Activated CD8-positive, alpha-beta T cell treated with anti-CD3 and anti-CD28 coated beads for 36 hours (primary cell): ENCODE data around the gene BHLHE23. TPM values are rescaled to one million over a fixed set of nuclear protein-coding genes. Genes with fewer than 3 reads are reported as not detected.

Experiments
- ATAC-seq: fragments of 200-7000 bp; cut with Tn5 transposase; one replicate; pipeline ENCODE4 v1.10.0; 2021; ENCODE audit warnings: mild to moderate bottlenecking, moderate library complexity
- CTCF ChIA-PET: fragments of 350-600 bp; sonication (Branson Sonifier 250); formaldehyde crosslinking; loops from one replicate; lab custom pipeline; 2021; ENCODE audit warnings: antibody characterized with exemption; lab: Charles Lee
- POLR2A ChIA-PET: fragments of 350-600 bp; sonication (Branson Sonifier 250); formaldehyde crosslinking; loops from one replicate; lab custom pipeline; 2021; ENCODE audit warnings: antibody characterized with exemption; lab: Charles Lee
- DNase-seq: peaks from one replicate; pipeline ENCODE4 v3.0.0-alpha.2; 2020
- H3K27ac Mint-ChIP-seq: one replicate; pipeline ENCODE4 v1.8.0; 2021; ENCODE audit warnings: mild to moderate bottlenecking, mixed read lengths
- H3K27me3 Mint-ChIP-seq: one replicate; pipeline ENCODE4 v1.8.0; 2021; ENCODE audit warnings: mixed read lengths
- H3K36me3 Mint-ChIP-seq: one replicate; pipeline ENCODE4 v1.8.0; 2021; ENCODE audit warnings: low read depth, mixed read lengths
- H3K4me1 Mint-ChIP-seq: one replicate; pipeline ENCODE4 v1.8.0; 2021; ENCODE audit warnings: low read depth, mixed read lengths
- H3K4me3 Mint-ChIP-seq: one replicate; pipeline ENCODE4 v1.8.0; 2021; ENCODE audit warnings: mild to moderate bottlenecking, moderate library complexity, mixed read lengths
- H3K9me3 Mint-ChIP-seq: one replicate; pipeline ENCODE4 v1.8.0; 2021; ENCODE audit warnings: mixed read lengths
- intact Hi-C: fragments of 100-400 bp; cut with micrococcal nuclease; formaldehyde crosslinking; loops from one replicate; pipeline ENCODE4 v1.10.0; 2022
- total RNA-seq, 2 experiments: library from RNA; stranded (reverse); gene quantifications; one replicate each; pipeline ENCODE4 v1.2.3, GENCODE V29; 2021
- TF ChIP-seq, protein P1 (sequence below): fragments of 200-600 bp; IDR thresholded peaks from one replicate; pipeline ENCODE4 v1.8.0; 2022; ENCODE audit warnings: antibody characterized with exemption, mild to moderate bottlenecking

The BHLHE23 gene
- total RNA-seq, 2 experiments from 2014 or later = not detected

DNA sequence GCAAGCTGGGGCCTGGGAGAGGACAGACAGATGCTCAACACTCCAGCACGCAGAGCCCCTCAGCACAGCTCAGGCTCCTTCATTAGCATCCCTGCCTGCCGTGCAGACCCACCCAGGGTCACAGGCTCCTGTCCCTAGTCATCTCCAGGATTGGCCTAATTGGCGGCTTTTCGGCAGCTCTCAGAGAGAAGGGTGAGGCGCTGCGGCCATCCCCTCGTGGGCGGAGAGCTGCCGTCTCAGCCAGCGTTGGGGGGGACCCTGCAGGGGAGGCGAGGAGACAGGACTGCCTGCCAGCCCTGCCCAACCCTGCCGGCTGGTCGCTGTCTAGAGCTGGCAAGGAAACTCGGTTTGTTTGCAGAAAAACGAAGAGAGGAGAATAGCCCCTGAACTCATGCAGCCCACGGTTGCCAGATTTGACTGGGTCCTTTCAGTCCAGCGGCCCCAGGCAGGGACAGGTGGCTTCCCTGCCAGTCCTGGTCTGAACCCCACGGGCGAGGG lies 26.8 kb downstream of the BHLHE23 start:
- DNase-seq (no peak), ATAC-seq (no peak)
- H3K27ac Mint-ChIP-seq = no peak overlapping the region
- intact Hi-C loops = no loop called here
- no peak overlapping the region for H3K4me3 Mint-ChIP-seq
- peaks cover 33% of the 10 kb centered on the region for H3K27me3 Mint-ChIP-seq
- H3K4me1 Mint-ChIP-seq = peaks cover 38% of the 10 kb centered on the region
- H3K9me3 Mint-ChIP-seq = no peaks in the 10 kb centered on the region
- ChIA-PET POLR2A (interaction anchor here (0.8 to 1.7 kb wide), 4 partner anchors 12 to 62 kb away, joined by 3 to 4 read pairs (median 3); no protein-coding TSS in a partner anchor), CTCF (interaction anchor here (0.8 to 2.1 kb wide), 6 partner anchors 7 to 72 kb away, joined by 3 to 10 read pairs (median 4); no protein-coding TSS in a partner anchor)
- H3K36me3 Mint-ChIP-seq = no peaks in the 10 kb centered on the region
- TF ChIP-seq, protein P1, sequence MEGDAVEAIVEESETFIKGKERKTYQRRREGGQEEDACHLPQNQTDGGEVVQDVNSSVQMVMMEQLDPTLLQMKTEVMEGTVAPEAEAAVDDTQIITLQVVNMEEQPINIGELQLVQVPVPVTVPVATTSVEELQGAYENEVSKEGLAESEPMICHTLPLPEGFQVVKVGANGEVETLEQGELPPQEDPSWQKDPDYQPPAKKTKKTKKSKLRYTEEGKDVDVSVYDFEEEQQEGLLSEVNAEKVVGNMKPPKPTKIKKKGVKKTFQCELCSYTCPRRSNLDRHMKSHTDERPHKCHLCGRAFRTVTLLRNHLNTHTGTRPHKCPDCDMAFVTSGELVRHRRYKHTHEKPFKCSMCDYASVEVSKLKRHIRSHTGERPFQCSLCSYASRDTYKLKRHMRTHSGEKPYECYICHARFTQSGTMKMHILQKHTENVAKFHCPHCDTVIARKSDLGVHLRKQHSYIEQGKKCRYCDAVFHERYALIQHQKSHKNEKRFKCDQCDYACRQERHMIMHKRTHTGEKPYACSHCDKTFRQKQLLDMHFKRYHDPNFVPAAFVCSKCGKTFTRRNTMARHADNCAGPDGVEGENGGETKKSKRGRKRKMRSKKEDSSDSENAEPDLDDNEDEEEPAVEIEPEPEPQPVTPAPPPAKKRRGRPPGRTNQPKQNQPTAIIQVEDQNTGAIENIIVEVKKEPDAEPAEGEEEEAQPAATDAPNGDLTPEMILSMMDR = no peak

DNA sequence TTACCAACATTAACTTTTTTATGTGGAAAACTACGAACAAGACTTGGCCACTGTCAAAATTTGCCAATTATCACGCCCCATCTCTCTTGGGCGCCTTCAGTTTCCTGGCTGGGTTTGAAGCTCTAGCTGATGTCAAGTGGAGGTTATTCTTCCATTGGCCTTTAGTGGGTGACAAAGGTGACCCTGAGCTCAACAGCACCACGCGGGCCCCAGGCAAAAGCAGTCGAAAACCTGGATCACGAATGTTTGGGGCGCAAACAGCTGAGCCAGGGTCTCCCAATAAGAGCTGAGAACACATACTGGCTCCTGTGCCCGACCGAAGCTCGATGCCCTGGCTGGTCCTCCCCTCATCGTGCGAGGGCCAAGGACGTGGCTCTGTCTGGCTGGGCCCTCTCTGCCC lies 27.5 kb downstream of the BHLHE23 start:
- intact Hi-C loops = no loop called here
- ChIA-PET POLR2A (interaction anchor here (1.2 to 2.5 kb wide), 3 partner anchors 20 to 61 kb away, joined by 3 to 11 read pairs (median 4); no protein-coding TSS in a partner anchor), CTCF (interaction anchor here (0.8 to 1.5 kb wide), 3 partner anchors 13 to 71 kb away, joined by 3 read pairs; no protein-coding TSS in a partner anchor)
- TF ChIP-seq, protein P1 = no peak
- peaks cover 38% of the 10 kb centered on the region for H3K4me1 Mint-ChIP-seq
- DNase-seq (no peak), ATAC-seq (no peak)
- no peaks in the 10 kb centered on the region for H3K9me3 Mint-ChIP-seq
- H3K27ac Mint-ChIP-seq = no peak overlapping the region
- no peak overlapping the region for H3K4me3 Mint-ChIP-seq
- peaks cover 39% of the 10 kb centered on the region for H3K27me3 Mint-ChIP-seq
- no peaks in the 10 kb centered on the region for H3K36me3 Mint-ChIP-seq

DNA sequence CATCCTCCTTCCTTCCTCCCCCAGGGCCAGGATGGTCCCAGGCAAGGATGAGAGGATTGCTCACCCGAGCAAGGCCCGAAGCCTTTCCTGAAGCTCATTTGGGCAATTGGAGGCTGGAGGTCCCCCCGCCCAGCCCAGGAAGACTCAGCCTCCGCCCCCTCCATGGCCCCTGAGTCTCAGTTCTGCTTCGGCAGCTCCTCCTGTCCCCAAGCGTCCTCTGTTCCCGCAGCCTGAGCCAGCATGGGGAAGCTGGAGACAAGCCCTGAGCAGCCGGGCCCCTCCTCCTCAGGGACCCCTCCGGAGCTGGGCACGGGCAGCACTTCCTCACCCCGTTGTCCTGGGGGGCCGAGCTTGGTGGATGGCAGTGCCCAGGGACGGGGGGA lies 28.2 kb downstream of the BHLHE23 start:
- intact Hi-C loops = no loop called here
- Mint-ChIP-seq H3K27ac (no peak overlapping the region), H3K4me3 (no peak overlapping the region), H3K36me3 (no peaks in the 10 kb centered on the region), H3K4me1 (peaks cover 38% of the 10 kb centered on the region), H3K9me3 (no peaks in the 10 kb centered on the region), H3K27me3 (peaks cover 45% of the 10 kb centered on the region)
- DNase-seq (no peak), ATAC-seq (no peak)
- CTCF ChIA-PET = interaction anchor here (1.0 to 1.6 kb wide), 2 partner anchors 44 to 51 kb away, joined by 3 read pairs; no protein-coding TSS in a partner anchor
- POLR2A ChIA-PET = interaction anchor here (1.9 to 2.5 kb wide), 2 partner anchors 25 to 31 kb away, joined by 8 to 11 read pairs; no protein-coding TSS in a partner anchor
- TF ChIP-seq, protein P1 = no peak

DNA sequence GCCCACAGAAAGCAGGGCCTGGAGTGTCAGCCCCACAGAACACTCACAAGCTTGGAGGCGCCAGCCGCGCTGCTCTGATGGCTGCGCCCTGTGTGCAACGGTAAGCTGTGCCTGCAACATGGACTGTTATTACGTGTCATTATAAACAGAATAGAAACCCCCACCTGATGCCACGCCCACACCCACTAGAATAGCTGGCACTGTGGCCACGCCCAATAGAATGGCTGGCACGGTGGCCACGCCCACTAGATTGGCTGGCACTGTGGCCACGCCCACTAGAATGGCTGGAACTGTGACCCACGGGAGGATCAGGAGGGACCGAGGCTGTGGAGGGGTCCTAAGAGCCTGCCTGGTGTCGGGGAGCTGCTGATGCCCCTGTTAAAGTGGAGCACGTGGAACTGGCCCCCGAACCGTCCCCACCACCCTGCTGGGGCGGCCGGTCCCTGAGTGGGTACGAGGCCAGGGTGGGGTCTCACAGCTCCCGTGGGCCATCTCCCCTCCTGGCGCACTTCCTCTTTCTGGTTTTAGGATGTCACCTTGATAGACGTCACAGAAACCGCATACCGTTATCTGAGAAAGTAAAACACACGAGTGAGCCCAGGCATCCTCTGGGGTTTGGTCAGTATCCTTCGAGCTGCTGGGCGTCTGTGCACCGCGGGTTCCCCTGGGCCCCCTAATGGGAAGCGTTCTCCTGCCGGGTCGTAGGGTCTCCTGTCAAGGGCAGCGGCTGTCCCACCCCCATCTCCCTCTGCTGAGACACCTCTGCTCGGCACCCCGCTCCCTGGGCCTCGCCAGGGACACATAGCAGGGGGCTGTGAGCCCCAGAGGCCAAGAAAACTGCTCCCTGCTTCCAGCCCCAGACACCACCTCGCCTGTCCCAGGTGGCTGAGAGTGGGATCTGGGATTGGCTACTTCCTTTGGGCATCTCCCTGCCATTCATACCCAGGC lies 28.9 kb downstream of the BHLHE23 start:
- DNase-seq = peak; percentile 90
- TF ChIP-seq, protein P1 = no peak
- peak; percentile 87 for ATAC-seq
- CTCF ChIA-PET = interaction anchor here (1.0 to 1.6 kb wide), 4 partner anchors 43 to 166 kb away, joined by 3 to 5 read pairs (median 3); no protein-coding TSS in a partner anchor
- Mint-ChIP-seq H3K4me1 (peaks cover 38% of the 10 kb centered on the region), H3K36me3 (no peaks in the 10 kb centered on the region), H3K9me3 (no peaks in the 10 kb centered on the region), H3K4me3 (peak overlapping the region; percentile 8), H3K27me3 (peaks cover 48% of the 10 kb centered on the region), H3K27ac (no peak overlapping the region)
- intact Hi-C loops = no loop called here
- POLR2A ChIA-PET = interaction anchor here (1.9 to 2.5 kb wide), 2 partner anchors 24 to 31 kb away, joined by 8 to 11 read pairs; no protein-coding TSS in a partner anchor
